NCI-H1092 (cell line): Measurements from ENCODE around the gene UBASH3B.
A peak's percentile ranks its signal among the peaks of the same experiment; 100 is the strongest.

ENCODE experiments used
- DNase-seq: peaks from one replicate; lab custom pipeline; 2025; lab: John Stamatoyannopoulos, UW

The UBASH3B gene

GRCh38 chr11:122782222-122782621 is 126.7 kb downstream of the UBASH3B start:
- DNase-seq, result no peak

GRCh38 chr11:122784325-122784955 is 128.9 kb downstream of the UBASH3B start:
- no peak for DNase-seq

GRCh38 chr11:122785031-122785541 is 129.6 kb downstream of the UBASH3B start:
- DNase-seq, result no peak

GRCh38 chr11:122786896-122787295 is 131.4 kb downstream of the UBASH3B start:
- no peak for DNase-seq

GRCh38 chr11:122788781-122789535 is 133.4 kb downstream of the UBASH3B start:
- DNase-seq, result no peak

- no peak for DNase-seq
Observed at GRCh38 chr11:122789907-122790306, 134.4 kb downstream of the UBASH3B start.

GRCh38 chr11:122791411-122791810 is 135.9 kb downstream of the UBASH3B start:
- DNase-seq, result no peak

GRCh38 chr11:122791836-122792235 is 136.3 kb downstream of the UBASH3B start:
- DNase-seq, result no peak

- no peak for DNase-seq
Observed at GRCh38 chr11:122793515-122793914, 138.0 kb downstream of the UBASH3B start.

GRCh38 chr11:122795307-122795706 is 139.8 kb downstream of the UBASH3B start:
- DNase-seq, result no peak

- DNase-seq, result peak; percentile 9
Observed at GRCh38 chr11:122796128-122796717, 140.7 kb downstream of the UBASH3B start.

GRCh38 chr11:122797651-122798050 is 142.1 kb downstream of the UBASH3B start:
- no peak for DNase-seq

- DNase-seq, result no peak
Observed at GRCh38 chr11:122799406-122800105, 144.0 kb downstream of the UBASH3B start.

GRCh38 chr11:122802876-122803275 is 147.4 kb downstream of the UBASH3B start:
- no peak for DNase-seq

- no peak for DNase-seq
Observed at GRCh38 chr11:122803306-122803705, 147.8 kb downstream of the UBASH3B start.

GRCh38 chr11:122803716-122804115 is 148.2 kb downstream of the UBASH3B start:
- DNase-seq, result no peak

- no peak for DNase-seq
Observed at GRCh38 chr11:122804161-122804560, 148.6 kb downstream of the UBASH3B start.

GRCh38 chr11:122804796-122805195 is 149.3 kb downstream of the UBASH3B start:
- no peak for DNase-seq

GRCh38 chr11:122807731-122808477 is 152.4 kb downstream of the UBASH3B start:
- no peak for DNase-seq

GRCh38 chr11:122808478-122808869 is 153.0 kb downstream of the UBASH3B start:
- DNase-seq, result no peak

GRCh38 chr11:122809866-122810265 is 154.3 kb downstream of the UBASH3B start:
- DNase-seq, result no peak

- DNase-seq, result no peak
Observed at GRCh38 chr11:122811721-122812120, 156.2 kb downstream of the UBASH3B start.
